RWPE1 (cell line): ENCODE results near the gene CUX1.

Experiments used
- CTCF ChIA-PET: fragments of 350-600 bp; sonication (Branson Sonifier 250); formaldehyde crosslinking; extraction: SDS; loops from one replicate; lab custom pipeline; 2021; lab: Yijun Ruan, JAX
- POLR2A ChIA-PET: fragments of 400-600 bp; formaldehyde crosslinking; extraction: SDS; loops from one replicate; lab custom pipeline; 2020; ENCODE audit warnings: antibody characterized with exemption; ENCODE audit not compliant: low non-redundant PET; lab: Yijun Ruan, JAX
- DNase-seq: peaks from one replicate; pipeline ENCODE4 v3.0.0; 2012; ENCODE audit warnings: low spot score
- H3K27ac ChIP-seq: fragments of 450-650 bp; 2 replicates; pipeline ENCODE4 v1.5.1; 2017
- TF ChIP-seq, protein P1 (sequence below): fragments of 450-650 bp; conservative IDR thresholded peaks from 2 replicates; pipeline ENCODE4 v1.5.1; 2017; ENCODE audit warnings: low read depth, mild to moderate bottlenecking

Gene CUX1

GRCh38 chr7:101912716-101913110, 95.3 kb downstream of the CUX1 start:
- TF ChIP-seq, protein P1, sequence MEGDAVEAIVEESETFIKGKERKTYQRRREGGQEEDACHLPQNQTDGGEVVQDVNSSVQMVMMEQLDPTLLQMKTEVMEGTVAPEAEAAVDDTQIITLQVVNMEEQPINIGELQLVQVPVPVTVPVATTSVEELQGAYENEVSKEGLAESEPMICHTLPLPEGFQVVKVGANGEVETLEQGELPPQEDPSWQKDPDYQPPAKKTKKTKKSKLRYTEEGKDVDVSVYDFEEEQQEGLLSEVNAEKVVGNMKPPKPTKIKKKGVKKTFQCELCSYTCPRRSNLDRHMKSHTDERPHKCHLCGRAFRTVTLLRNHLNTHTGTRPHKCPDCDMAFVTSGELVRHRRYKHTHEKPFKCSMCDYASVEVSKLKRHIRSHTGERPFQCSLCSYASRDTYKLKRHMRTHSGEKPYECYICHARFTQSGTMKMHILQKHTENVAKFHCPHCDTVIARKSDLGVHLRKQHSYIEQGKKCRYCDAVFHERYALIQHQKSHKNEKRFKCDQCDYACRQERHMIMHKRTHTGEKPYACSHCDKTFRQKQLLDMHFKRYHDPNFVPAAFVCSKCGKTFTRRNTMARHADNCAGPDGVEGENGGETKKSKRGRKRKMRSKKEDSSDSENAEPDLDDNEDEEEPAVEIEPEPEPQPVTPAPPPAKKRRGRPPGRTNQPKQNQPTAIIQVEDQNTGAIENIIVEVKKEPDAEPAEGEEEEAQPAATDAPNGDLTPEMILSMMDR: no peak
- POLR2A ChIA-PET: no interaction called here
- H3K27ac ChIP-seq: no peak overlapping the region
- no peak for DNase-seq
- CTCF ChIA-PET: interaction anchor here (0.6 kb wide), 1 partner anchor 198 kb away, joined by 3 read pairs; no protein-coding TSS in a partner anchor

GRCh38 chr7:101913247-101913721, 95.9 kb downstream of the CUX1 start:
- ChIA-PET POLR2A (no interaction called here), CTCF (no interaction called here)
- no peak overlapping the region for H3K27ac ChIP-seq
- TF ChIP-seq, protein P1: no peak
- no peak for DNase-seq

- DNase-seq: no peak
- no peak overlapping the region for H3K27ac ChIP-seq
- ChIA-PET POLR2A (no interaction called here), CTCF (no interaction called here)
- TF ChIP-seq, protein P1: no peak
Measured at GRCh38 chr7:101913851-101914250, 96.4 kb downstream of the CUX1 start.

GRCh38 chr7:101915000-101915399, 97.6 kb downstream of the CUX1 start:
- DNase-seq: no peak
- H3K27ac ChIP-seq: peak overlapping the region; percentile 16; the same call in 1 of the 2 replicates
- ChIA-PET POLR2A (no interaction called here), CTCF (interaction anchor here (0.7 kb wide), 1 partner anchor 40 kb away, joined by 3 read pairs; no protein-coding TSS in a partner anchor)
- TF ChIP-seq, protein P1: no peak

DNA sequence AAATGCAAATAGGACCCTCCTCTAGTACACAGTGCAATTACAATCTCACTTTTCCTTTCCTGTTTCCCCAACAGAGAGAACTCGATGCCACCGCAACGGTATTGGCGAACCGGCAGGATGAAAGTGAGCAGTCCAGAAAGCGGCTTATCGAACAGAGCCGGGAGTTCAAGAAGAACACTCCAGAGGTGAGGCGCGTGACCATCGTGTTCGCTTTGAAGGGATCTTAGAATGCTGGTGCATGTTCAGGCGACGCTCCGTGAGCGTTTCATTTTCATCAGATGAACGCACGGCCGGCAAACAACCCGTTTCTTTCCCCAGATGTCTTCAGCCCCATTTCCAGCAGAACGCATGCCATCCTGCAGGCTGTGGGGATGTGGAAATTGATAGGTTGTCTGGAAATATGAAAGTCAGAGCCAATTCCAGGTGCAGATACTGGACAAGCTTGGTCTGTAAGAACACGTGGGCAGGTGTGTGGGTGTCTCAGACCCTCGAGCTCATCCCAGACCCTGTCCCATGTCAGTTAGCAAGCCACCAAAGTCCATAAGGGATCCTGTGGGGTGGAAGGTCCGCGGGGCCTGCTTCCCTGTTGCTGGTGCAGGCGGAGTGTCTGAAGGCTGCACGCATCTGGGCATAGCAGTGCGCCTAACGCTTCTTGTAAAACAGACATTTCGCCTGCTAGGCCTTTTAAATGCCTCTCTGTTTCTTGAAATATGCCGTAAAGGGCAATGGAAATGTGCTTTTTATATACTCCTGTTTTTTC, 98.8 kb downstream of the CUX1 start:
- TF ChIP-seq, protein P1: no peak
- ChIA-PET POLR2A (no interaction called here), CTCF (no interaction called here)
- no peak for DNase-seq
- no peak overlapping the region for H3K27ac ChIP-seq

DNA sequence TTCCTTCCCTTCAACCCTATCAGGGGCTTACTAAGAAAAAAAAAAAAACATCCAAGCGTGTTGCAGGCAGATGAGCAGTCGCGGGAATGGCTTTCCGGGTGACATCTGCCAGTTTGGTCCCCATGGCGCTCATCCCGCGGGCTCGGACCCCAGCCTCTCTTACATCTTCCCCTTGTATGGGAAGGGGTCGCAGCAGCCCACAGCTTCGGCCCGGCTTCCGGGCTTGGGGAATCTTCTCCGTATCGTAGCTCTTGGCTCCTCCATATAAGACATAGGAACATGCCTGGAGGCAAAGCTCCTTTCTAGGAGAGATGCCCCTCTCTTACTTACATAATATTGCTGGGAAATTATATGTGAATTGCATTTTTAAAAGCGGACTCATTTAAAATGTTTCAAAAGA, 99.5 kb downstream of the CUX1 start:
- no peak for DNase-seq
- ChIA-PET CTCF (no interaction called here), POLR2A (no interaction called here)
- H3K27ac ChIP-seq: no peak overlapping the region
- TF ChIP-seq, protein P1: no peak
